GM18519 (cell line): Measurements from ENCODE around the gene CFAP107.
"Not testable (repeated sequence)": the region's sequence is repeated elsewhere in the genome, so short reads cannot be mapped to it uniquely, and the experiment has no call there.

ENCODE experiments used
- ATAC-seq: cut with Tn5 transposase; IDR thresholded peaks from one replicate; pipeline ENCODE4 v1.9.1; 2021; ENCODE audit warnings: mild to moderate bottlenecking, moderate library complexity; ENCODE audit not compliant: unreplicated experiment, low FRiP score

The CFAP107 gene

GRCh38 chr1:12776801-12777557, 31.0 kb downstream of the CFAP107 start:
- no peak for ATAC-seq

DNA sequence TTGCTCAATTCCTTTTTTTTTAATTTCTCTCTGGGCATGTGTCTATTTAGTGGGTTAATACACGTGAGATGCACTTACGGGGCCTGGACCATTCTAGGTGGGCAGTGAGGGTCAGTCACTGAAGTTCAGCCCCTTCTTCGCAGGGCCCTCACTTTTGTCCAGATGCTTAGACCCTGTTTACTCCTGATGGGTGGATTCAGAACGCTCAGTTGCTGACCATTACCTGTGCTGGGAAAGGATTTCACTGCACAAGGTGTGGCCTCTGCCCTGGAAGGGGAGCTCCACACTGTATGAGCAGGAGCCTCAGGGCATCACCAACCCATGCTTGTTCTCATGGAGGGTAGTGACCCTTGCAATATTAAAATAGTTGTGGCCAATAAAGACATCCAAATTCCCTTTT, 32.1 kb downstream of the CFAP107 start:
- ATAC-seq: no peak

DNA sequence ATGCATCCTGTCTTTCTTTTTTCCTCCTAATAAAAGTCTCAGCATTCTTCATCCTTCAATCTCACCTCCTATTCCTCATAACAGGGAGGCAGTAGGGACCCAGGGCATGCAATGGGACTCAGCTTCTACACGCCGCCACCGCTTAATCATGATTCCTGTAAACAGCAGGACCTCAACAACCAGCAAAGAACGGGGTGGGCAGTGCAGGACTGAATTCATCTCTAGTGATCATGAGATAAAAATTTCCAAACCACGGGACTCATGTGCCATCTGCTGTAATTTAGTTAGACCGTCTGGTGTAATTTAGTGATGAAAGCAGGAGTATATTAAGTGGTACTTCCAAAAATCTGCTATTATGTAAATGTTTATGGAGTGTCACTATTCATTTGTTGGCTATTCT, 32.9 kb downstream of the CFAP107 start:
- no peak for ATAC-seq

- not testable (repeated sequence) for ATAC-seq
Observed at GRCh38 chr1:12781488-12781887, 35.5 kb downstream of the CFAP107 start.

DNA sequence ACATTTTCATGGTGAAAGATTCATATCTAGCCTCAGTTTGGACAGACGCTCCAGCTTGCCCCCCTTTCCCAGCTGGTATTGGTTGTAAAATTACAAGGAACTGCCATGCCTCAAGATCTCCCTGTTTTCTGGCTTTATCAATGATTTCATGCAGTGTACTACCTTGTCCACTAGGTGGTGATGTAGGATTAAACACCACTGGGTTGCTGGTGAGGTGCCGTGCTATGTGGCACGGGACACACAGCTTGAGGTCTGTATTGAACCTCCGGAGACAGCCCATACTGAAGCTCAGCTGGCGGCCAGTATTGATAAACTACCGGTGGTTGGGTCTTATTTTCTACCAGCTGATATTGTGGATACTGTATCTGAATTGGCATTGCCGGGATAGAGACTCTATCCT, 37.8 kb downstream of the CFAP107 start:
- not testable (repeated sequence) for ATAC-seq

DNA sequence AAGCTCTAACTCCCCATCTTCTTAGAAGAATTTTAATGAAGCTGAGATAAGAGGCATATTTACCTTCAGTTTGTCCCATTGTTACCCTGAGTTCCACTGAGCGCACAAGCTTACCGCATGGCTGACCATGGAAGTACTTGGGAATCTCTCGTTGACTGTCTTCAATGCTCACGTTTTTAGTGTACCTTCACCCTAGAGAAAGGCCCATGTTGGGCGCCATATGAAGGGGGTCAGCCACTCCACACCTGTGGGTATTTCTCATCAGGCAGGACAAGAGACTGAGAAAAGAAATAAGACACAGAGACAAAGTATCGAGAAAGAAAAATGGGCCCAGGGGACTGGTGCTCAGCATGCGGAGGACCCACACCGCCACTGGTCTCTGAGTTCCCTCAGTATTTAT, 38.7 kb downstream of the CFAP107 start:
- ATAC-seq: not testable (repeated sequence)

DNA sequence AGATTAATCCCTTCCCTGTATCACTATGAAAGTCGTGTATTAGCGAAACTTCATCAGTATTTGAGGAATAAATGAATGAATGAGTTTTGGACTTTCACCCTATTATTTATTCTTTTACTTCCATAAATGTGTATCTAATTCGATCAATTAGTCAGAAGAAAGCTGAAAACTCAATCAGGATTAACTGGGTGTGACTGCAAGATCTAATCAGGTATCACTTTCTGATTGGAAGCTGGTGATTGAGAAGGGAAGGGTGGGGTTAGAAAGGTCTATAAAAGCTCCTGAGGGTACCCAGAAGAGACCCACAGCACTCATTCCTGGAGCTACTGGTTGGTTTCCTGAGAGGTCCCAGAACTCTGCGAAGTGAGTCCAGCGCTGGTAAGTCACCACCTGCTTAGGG, 45.1 kb downstream of the CFAP107 start, which contains the start of gene PRAMEF1:
Gene PRAMEF1, plus strand, starts transcription at position 301 of the 400 bp plus-strand sequence. CDS start 1,831 bp downstream, outside the sequence.
- ATAC-seq: not testable (repeated sequence)

DNA sequence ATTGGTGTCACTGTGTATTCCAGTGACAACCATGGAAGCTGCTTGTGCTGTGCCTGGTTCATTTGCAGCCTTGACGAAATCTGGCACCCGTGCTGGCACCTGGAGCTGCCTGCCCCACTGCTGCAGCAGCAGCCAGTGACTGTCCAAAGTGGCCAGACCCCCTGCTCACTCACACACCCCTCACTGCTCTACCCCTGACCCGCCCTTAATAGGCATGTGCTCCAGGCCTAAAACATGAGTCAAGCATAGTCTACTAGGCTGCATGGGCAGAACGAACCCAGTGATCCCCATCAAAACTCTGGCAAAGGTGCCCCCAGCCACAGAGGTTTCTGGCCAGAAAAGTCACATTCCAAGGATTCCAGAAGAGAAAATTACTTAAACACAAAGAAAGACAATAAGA, 52.9 kb downstream of the CFAP107 start:
- ATAC-seq: no peak

DNA sequence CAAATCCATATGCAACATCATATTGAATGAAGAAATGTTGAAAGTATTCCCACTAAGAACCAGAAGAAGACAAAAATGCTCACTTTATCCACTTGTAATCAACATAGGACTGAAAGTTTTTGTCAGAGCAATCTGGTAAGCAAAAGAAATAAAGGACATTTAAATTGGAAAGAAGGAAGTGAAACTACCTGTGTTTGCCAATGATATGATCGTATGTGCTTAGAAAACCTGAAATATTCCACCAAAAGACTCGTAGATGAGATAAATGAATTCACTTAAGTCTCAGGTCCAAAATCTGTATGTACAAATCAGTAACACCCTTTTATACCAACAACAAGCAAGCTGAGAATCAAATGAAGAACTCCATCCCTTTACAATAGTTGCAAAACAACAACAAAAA, 53.7 kb downstream of the CFAP107 start:
- no peak for ATAC-seq

- no peak for ATAC-seq
Observed at GRCh38 chr1:12809933-12810332, 63.9 kb downstream of the CFAP107 start.

GRCh38 chr1:12810691-12811408, 64.8 kb downstream of the CFAP107 start:
- no peak for ATAC-seq

- ATAC-seq: no peak
Observed at GRCh38 chr1:12811409-12811784, 65.4 kb downstream of the CFAP107 start.
